Measurements from ENCODE around the gene CAMTA1.
"Not testable (repeated sequence)": the region's sequence is repeated elsewhere in the genome, so short reads cannot be mapped to it uniquely, and the experiment has no call there.

Gene CAMTA1

GRCh38 chr1:6819246-6820040, 34.2 kb downstream of the CAMTA1 start:
- DNase-seq (ENCODE audit: low spot score in 2 of 2), result no peak
- no peak for ATAC-seq
- H3K27ac Mint-ChIP-seq, result no peak overlapping the region
- H3K4me1 Mint-ChIP-seq, result peaks cover 47% of the 10 kb centered on the region
- no peaks in the 10 kb centered on the region for H3K36me3 Mint-ChIP-seq
- H3K9me3 Mint-ChIP-seq, result no peaks in the 10 kb centered on the region
- H3K4me3 Mint-ChIP-seq, result no peak overlapping the region

- peaks cover 45% of the 10 kb centered on the region for H3K4me1 Mint-ChIP-seq
- H3K4me3 Mint-ChIP-seq, result no peak overlapping the region
- no peak for DNase-seq (ENCODE audit: low spot score in 2 of 2)
- peaks cover 8% of the 10 kb centered on the region for H3K36me3 Mint-ChIP-seq
- H3K9me3 Mint-ChIP-seq, result no peaks in the 10 kb centered on the region
- no peak for ATAC-seq
- H3K27ac Mint-ChIP-seq, result peak overlapping the region; percentile 32
These were observed 35.6 kb downstream of the CAMTA1 start for GRCh38 chr1:6820899-6821298.

GRCh38 chr1:6822530-6823359, 37.5 kb downstream of the CAMTA1 start:
- DNase-seq (ENCODE audit: low spot score in 2 of 2), result no peak
- Mint-ChIP-seq H3K4me3 (no peak overlapping the region), H3K9me3 (no peaks in the 10 kb centered on the region), H3K4me1 (peaks cover 36% of the 10 kb centered on the region), H3K36me3 (peaks cover 20% of the 10 kb centered on the region), H3K27ac (no peak overlapping the region)
- ATAC-seq, result peak; percentile 87

GRCh38 chr1:6823793-6824192, 38.5 kb downstream of the CAMTA1 start:
- no peak for ATAC-seq
- Mint-ChIP-seq H3K9me3 (no peaks in the 10 kb centered on the region), H3K4me1 (peaks cover 34% of the 10 kb centered on the region), H3K27ac (no peak overlapping the region), H3K36me3 (peaks cover 29% of the 10 kb centered on the region), H3K4me3 (no peak overlapping the region)
- DNase-seq (ENCODE audit: low spot score in 2 of 2), result no peak

- Mint-ChIP-seq H3K9me3 (no peaks in the 10 kb centered on the region), H3K36me3 (peaks cover 38% of the 10 kb centered on the region), H3K27ac (no peak overlapping the region), H3K4me3 (no peak overlapping the region), H3K4me1 (peaks cover 27% of the 10 kb centered on the region)
- DNase-seq (ENCODE audit: low spot score in 2 of 2), result no peak
- no peak for ATAC-seq
These were observed 39.6 kb downstream of the CAMTA1 start for GRCh38 chr1:6824665-6825368.

- no peak overlapping the region for H3K4me3 Mint-ChIP-seq
- no peak for DNase-seq (ENCODE audit: low spot score in 2 of 2)
- peaks cover 38% of the 10 kb centered on the region for H3K36me3 Mint-ChIP-seq
- no peaks in the 10 kb centered on the region for H3K9me3 Mint-ChIP-seq
- ATAC-seq, result no peak
- no peak overlapping the region for H3K27ac Mint-ChIP-seq
- H3K4me1 Mint-ChIP-seq, result peaks cover 17% of the 10 kb centered on the region
These were observed 40.6 kb downstream of the CAMTA1 start for GRCh38 chr1:6825828-6826227.

GRCh38 chr1:6827079-6827478, 41.8 kb downstream of the CAMTA1 start:
- H3K27ac Mint-ChIP-seq, result no peak overlapping the region

GRCh38 chr1:6827630-6828165, 42.4 kb downstream of the CAMTA1 start:
- ATAC-seq (no peak), DNase-seq (ENCODE audit: low spot score in 2 of 2) (no peak)
- no peak overlapping the region for H3K4me3 Mint-ChIP-seq
- H3K36me3 Mint-ChIP-seq, result peaks cover 43% of the 10 kb centered on the region
- no peak overlapping the region for H3K27ac Mint-ChIP-seq
- peaks cover 15% of the 10 kb centered on the region for H3K4me1 Mint-ChIP-seq
- no peaks in the 10 kb centered on the region for H3K9me3 Mint-ChIP-seq

More at GRCh38 chr1:6827079-6827478, 41.8 kb downstream of the CAMTA1 start:
- DNase-seq (ENCODE audit: low spot score in 2 of 2) (no peak), ATAC-seq (no peak)
- H3K36me3 Mint-ChIP-seq, result peaks cover 43% of the 10 kb centered on the region
- no peaks in the 10 kb centered on the region for H3K9me3 Mint-ChIP-seq
- H3K4me3 Mint-ChIP-seq, result no peak overlapping the region
- H3K4me1 Mint-ChIP-seq, result peaks cover 16% of the 10 kb centered on the region

GRCh38 chr1:6831366-6831765, 46.1 kb downstream of the CAMTA1 start:
- Mint-ChIP-seq H3K27ac (no peak overlapping the region), H3K4me1 (peaks cover 19% of the 10 kb centered on the region), H3K36me3 (peaks cover 41% of the 10 kb centered on the region), H3K9me3 (no peaks in the 10 kb centered on the region), H3K4me3 (no peak overlapping the region)
- ATAC-seq (no peak), DNase-seq (ENCODE audit: low spot score in 2 of 2) (no peak)

GRCh38 chr1:6832006-6832405, 46.8 kb downstream of the CAMTA1 start:
- H3K9me3 Mint-ChIP-seq; H3K4me3 Mint-ChIP-seq; DNase-seq (ENCODE audit: low spot score in 2 of 2); H3K27ac Mint-ChIP-seq; ATAC-seq: not testable (repeated sequence)
- Mint-ChIP-seq H3K36me3 (peaks cover 40% of the 10 kb centered on the region), H3K4me1 (peaks cover 22% of the 10 kb centered on the region)

GRCh38 chr1:6832531-6833188, 47.4 kb downstream of the CAMTA1 start:
- DNase-seq (ENCODE audit: low spot score in 2 of 2) (no peak), ATAC-seq (no peak)
- H3K9me3 Mint-ChIP-seq, result no peaks in the 10 kb centered on the region
- peaks cover 16% of the 10 kb centered on the region for H3K4me1 Mint-ChIP-seq
- H3K27ac Mint-ChIP-seq, result no peak overlapping the region
- H3K4me3 Mint-ChIP-seq, result no peak overlapping the region
- peaks cover 33% of the 10 kb centered on the region for H3K36me3 Mint-ChIP-seq

- DNase-seq (ENCODE audit: low spot score in 2 of 2) (no peak), ATAC-seq (no peak)
- peaks cover 24% of the 10 kb centered on the region for H3K36me3 Mint-ChIP-seq
- no peaks in the 10 kb centered on the region for H3K9me3 Mint-ChIP-seq
- no peak overlapping the region for H3K4me3 Mint-ChIP-seq
- H3K27ac Mint-ChIP-seq, result no peak overlapping the region
- peaks cover 14% of the 10 kb centered on the region for H3K4me1 Mint-ChIP-seq
These were observed 48.5 kb downstream of the CAMTA1 start for GRCh38 chr1:6833804-6834203.

- H3K9me3 Mint-ChIP-seq, result no peaks in the 10 kb centered on the region
- no peak overlapping the region for H3K4me3 Mint-ChIP-seq
- DNase-seq (ENCODE audit: low spot score in 2 of 2) (no peak), ATAC-seq (no peak)
- peaks cover 18% of the 10 kb centered on the region for H3K36me3 Mint-ChIP-seq
- peaks cover 15% of the 10 kb centered on the region for H3K4me1 Mint-ChIP-seq
- H3K27ac Mint-ChIP-seq, result no peak overlapping the region
These were observed 49.1 kb downstream of the CAMTA1 start for GRCh38 chr1:6834366-6834765.

- H3K36me3 Mint-ChIP-seq, result peaks cover 15% of the 10 kb centered on the region
- H3K4me3 Mint-ChIP-seq, result no peak overlapping the region
- H3K4me1 Mint-ChIP-seq, result peaks cover 23% of the 10 kb centered on the region
- H3K9me3 Mint-ChIP-seq, result no peaks in the 10 kb centered on the region
- ATAC-seq (no peak), DNase-seq (ENCODE audit: low spot score in 2 of 2) (no peak)
- no peak overlapping the region for H3K27ac Mint-ChIP-seq
These were observed 49.9 kb downstream of the CAMTA1 start for GRCh38 chr1:6835139-6835538.

- Mint-ChIP-seq H3K36me3 (peaks cover 25% of the 10 kb centered on the region), H3K27ac (no peak overlapping the region), H3K4me3 (no peak overlapping the region), H3K9me3 (peaks cover 2% of the 10 kb centered on the region), H3K4me1 (peaks cover 30% of the 10 kb centered on the region)
- no peak for DNase-seq (ENCODE audit: low spot score in 2 of 2)
- no peak for ATAC-seq
These were observed 57.0 kb downstream of the CAMTA1 start for GRCh38 chr1:6842301-6842700.
